K562 (cell line): ENCODE measurements around the gene ZNF335. TPM values are rescaled to one million over a fixed set of nuclear protein-coding genes. Genes with fewer than 3 reads are reported as not detected.
A peak's percentile ranks its signal among the peaks of the same experiment; 100 is the strongest.

Source experiments
- ELF4 ChIP-seq: fragments of 450-650 bp; formaldehyde crosslinking; IDR thresholded peaks from 2 replicates; pipeline ENCODE4 v1.4.0; 2022; ENCODE audit warnings: missing genetic modification characterization
- FOS ChIP-seq: IDR thresholded peaks from 3 replicates; pipeline ENCODE4 v1.6.1; 2011; ENCODE audit not compliant: insufficient read length; ENCODE audit errors: extremely low read depth
- PHB2 ChIP-seq: fragments of 450-650 bp; IDR thresholded peaks from 2 replicates; pipeline ENCODE4 v1.6.1; 2017; ENCODE audit warnings: low read depth
- ZNF311 ChIP-seq: fragments of 250-450 bp; sonication (Bioruptor Pico); IDR thresholded peaks from 2 replicates; pipeline ENCODE4 v1.4.0; 2020; ENCODE audit warnings: mild to moderate bottlenecking, moderate library complexity
- ZNF347 ChIP-seq: fragments of 450-650 bp; formaldehyde crosslinking; IDR thresholded peaks from 2 replicates; pipeline ENCODE4 v1.4.0; 2020; ENCODE audit warnings: low read depth, mild to moderate bottlenecking, moderate library complexity
- ZNF586 ChIP-seq: fragments of 450-650 bp; formaldehyde crosslinking; conservative IDR thresholded peaks from 2 replicates; pipeline ENCODE4 v1.4.0; 2020; ENCODE audit warnings: mild to moderate bottlenecking, moderate library complexity
- ZNF79 ChIP-seq: fragments of 250-450 bp; sonication (Bioruptor Pico); IDR thresholded peaks from 2 replicates; pipeline ENCODE4 v1.4.0; 2020; ENCODE audit warnings: low read depth, mild to moderate bottlenecking, moderate library complexity
- polyA plus RNA-seq, 8 experiments: library from polyadenylated mRNA; depleted of rRNA in 4 of 8; stranded (reverse) in 5 of 8; unstranded in 3 of 8; fragments of >200 nt; fragmentation: Nextera tagmentation in 2 of 8; fragmentation: Illumina TruSeq in 1 of 8; extraction: Ambion mirVana in 2 of 8; extraction: Trizol in 1 of 8; gene quantifications; 2 replicates each; pipeline versions ENCODE4 v1.2.1 to v1.2.3, GENCODE V29; 2011 to 2014; ENCODE audit warnings: inconsistent platforms in 1 of 8, missing spikeins in 1 of 8
- total RNA-seq, 7 experiments: library from RNA; depleted of rRNA in 6 of 7; stranded (reverse); fragments of >200 nt in 6 of 7; fragmentation: Illumina TruSeq in 2 of 7; extraction: Trizol in 2 of 7; gene quantifications; 2 replicates each; pipeline versions ENCODE4 v1.2.1 to v1.2.3, GENCODE V29; 2011 to 2021; ENCODE audit warnings: low replicate concordance in 1 of 7
- TF ChIP-seq, protein P1 (sequence below): fragments of 450-650 bp; IDR thresholded peaks from 2 replicates; pipeline ENCODE4 v1.6.1; 2016; ENCODE audit warnings: mild to moderate bottlenecking, moderate library complexity
- TF ChIP-seq, protein P2 (sequence below): sonication (generic); formaldehyde crosslinking; IDR thresholded peaks from 2 replicates; pipeline ENCODE4 v1.4.0; 2020; ENCODE audit warnings: mild to moderate bottlenecking, missing genetic modification reagents
- TF ChIP-seq, protein P3 (sequence below): fragments of 250-450 bp; sonication (Bioruptor Pico); IDR thresholded peaks from 2 replicates; pipeline ENCODE4 v1.4.0; 2020; ENCODE audit warnings: mild to moderate bottlenecking, moderate library complexity

Gene ZNF335
- total and polyA plus RNA-seq, 9 of the 15 experiments (the other 6 are each of a cell fraction or from before 2014, with no cell fraction given): 0.39 to 16.0 (median 7.6) TPM

DNA sequence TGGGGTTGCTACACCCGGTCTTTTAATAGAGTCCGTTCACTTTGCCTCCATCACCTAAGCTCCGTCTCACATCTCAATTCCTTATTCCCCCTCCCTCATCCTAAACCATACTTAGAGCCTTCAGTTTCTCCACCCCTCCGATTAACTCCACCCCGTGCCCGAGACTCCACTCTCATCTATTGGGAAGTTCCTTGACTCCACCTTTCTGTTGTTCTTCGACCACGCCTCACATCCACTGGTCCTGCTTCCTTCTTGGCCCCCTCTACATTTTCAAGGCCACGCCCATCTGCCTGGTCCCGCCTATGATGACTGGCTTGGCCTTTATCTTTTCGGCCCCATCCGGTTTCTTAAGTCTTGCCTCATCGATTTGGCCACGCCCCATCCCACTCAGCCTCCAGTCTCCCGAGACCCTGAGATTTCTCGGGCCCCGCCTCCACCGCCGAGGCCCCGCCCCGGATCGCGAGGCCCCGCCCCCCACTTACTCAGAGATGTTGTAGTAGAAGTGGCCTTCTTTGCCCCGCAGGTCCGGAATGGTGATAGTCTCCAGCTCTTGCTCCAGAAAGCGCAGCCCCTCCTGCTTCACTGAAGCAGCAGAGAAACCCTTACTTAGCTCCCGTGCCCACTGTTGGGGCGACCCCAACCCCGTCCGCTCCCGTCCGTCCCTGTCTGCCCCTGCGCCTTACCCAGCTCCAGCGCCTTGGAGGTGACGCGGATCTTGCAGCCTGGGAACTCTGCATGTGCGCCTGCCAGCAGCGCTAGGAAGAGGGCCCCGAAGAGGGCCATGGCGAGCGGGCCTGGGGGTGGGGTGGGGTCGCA, 61.1 kb downstream of the ZNF335 start (continued):
- TF ChIP-seq, protein P1, sequence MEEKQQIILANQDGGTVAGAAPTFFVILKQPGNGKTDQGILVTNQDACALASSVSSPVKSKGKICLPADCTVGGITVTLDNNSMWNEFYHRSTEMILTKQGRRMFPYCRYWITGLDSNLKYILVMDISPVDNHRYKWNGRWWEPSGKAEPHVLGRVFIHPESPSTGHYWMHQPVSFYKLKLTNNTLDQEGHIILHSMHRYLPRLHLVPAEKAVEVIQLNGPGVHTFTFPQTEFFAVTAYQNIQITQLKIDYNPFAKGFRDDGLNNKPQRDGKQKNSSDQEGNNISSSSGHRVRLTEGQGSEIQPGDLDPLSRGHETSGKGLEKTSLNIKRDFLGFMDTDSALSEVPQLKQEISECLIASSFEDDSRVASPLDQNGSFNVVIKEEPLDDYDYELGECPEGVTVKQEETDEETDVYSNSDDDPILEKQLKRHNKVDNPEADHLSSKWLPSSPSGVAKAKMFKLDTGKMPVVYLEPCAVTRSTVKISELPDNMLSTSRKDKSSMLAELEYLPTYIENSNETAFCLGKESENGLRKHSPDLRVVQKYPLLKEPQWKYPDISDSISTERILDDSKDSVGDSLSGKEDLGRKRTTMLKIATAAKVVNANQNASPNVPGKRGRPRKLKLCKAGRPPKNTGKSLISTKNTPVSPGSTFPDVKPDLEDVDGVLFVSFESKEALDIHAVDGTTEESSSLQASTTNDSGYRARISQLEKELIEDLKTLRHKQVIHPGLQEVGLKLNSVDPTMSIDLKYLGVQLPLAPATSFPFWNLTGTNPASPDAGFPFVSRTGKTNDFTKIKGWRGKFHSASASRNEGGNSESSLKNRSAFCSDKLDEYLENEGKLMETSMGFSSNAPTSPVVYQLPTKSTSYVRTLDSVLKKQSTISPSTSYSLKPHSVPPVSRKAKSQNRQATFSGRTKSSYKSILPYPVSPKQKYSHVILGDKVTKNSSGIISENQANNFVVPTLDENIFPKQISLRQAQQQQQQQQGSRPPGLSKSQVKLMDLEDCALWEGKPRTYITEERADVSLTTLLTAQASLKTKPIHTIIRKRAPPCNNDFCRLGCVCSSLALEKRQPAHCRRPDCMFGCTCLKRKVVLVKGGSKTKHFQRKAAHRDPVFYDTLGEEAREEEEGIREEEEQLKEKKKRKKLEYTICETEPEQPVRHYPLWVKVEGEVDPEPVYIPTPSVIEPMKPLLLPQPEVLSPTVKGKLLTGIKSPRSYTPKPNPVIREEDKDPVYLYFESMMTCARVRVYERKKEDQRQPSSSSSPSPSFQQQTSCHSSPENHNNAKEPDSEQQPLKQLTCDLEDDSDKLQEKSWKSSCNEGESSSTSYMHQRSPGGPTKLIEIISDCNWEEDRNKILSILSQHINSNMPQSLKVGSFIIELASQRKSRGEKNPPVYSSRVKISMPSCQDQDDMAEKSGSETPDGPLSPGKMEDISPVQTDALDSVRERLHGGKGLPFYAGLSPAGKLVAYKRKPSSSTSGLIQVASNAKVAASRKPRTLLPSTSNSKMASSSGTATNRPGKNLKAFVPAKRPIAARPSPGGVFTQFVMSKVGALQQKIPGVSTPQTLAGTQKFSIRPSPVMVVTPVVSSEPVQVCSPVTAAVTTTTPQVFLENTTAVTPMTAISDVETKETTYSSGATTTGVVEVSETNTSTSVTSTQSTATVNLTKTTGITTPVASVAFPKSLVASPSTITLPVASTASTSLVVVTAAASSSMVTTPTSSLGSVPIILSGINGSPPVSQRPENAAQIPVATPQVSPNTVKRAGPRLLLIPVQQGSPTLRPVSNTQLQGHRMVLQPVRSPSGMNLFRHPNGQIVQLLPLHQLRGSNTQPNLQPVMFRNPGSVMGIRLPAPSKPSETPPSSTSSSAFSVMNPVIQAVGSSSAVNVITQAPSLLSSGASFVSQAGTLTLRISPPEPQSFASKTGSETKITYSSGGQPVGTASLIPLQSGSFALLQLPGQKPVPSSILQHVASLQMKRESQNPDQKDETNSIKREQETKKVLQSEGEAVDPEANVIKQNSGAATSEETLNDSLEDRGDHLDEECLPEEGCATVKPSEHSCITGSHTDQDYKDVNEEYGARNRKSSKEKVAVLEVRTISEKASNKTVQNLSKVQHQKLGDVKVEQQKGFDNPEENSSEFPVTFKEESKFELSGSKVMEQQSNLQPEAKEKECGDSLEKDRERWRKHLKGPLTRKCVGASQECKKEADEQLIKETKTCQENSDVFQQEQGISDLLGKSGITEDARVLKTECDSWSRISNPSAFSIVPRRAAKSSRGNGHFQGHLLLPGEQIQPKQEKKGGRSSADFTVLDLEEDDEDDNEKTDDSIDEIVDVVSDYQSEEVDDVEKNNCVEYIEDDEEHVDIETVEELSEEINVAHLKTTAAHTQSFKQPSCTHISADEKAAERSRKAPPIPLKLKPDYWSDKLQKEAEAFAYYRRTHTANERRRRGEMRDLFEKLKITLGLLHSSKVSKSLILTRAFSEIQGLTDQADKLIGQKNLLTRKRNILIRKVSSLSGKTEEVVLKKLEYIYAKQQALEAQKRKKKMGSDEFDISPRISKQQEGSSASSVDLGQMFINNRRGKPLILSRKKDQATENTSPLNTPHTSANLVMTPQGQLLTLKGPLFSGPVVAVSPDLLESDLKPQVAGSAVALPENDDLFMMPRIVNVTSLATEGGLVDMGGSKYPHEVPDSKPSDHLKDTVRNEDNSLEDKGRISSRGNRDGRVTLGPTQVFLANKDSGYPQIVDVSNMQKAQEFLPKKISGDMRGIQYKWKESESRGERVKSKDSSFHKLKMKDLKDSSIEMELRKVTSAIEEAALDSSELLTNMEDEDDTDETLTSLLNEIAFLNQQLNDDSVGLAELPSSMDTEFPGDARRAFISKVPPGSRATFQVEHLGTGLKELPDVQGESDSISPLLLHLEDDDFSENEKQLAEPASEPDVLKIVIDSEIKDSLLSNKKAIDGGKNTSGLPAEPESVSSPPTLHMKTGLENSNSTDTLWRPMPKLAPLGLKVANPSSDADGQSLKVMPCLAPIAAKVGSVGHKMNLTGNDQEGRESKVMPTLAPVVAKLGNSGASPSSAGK: no peak; the same call in 1 of the 2 replicates
- TF ChIP-seq, protein P2, sequence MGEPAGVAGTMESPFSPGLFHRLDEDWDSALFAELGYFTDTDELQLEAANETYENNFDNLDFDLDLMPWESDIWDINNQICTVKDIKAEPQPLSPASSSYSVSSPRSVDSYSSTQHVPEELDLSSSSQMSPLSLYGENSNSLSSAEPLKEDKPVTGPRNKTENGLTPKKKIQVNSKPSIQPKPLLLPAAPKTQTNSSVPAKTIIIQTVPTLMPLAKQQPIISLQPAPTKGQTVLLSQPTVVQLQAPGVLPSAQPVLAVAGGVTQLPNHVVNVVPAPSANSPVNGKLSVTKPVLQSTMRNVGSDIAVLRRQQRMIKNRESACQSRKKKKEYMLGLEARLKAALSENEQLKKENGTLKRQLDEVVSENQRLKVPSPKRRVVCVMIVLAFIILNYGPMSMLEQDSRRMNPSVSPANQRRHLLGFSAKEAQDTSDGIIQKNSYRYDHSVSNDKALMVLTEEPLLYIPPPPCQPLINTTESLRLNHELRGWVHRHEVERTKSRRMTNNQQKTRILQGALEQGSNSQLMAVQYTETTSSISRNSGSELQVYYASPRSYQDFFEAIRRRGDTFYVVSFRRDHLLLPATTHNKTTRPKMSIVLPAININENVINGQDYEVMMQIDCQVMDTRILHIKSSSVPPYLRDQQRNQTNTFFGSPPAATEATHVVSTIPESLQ (CRISPR knock-in tag): no peak
- TF ChIP-seq ZNF347 (CRISPR knock-in tag) (no peak), ELF4 (CRISPR knock-in tag) (peak; percentile 86), PHB2 (no peak; the same call in 1 of the 2 replicates), FOS (no peak), ZNF586 (CRISPR knock-in tag) (no peak), ZNF79 (CRISPR knock-in tag) (no peak), ZNF311 (CRISPR knock-in tag) (no peak)
- TF ChIP-seq, protein P3, sequence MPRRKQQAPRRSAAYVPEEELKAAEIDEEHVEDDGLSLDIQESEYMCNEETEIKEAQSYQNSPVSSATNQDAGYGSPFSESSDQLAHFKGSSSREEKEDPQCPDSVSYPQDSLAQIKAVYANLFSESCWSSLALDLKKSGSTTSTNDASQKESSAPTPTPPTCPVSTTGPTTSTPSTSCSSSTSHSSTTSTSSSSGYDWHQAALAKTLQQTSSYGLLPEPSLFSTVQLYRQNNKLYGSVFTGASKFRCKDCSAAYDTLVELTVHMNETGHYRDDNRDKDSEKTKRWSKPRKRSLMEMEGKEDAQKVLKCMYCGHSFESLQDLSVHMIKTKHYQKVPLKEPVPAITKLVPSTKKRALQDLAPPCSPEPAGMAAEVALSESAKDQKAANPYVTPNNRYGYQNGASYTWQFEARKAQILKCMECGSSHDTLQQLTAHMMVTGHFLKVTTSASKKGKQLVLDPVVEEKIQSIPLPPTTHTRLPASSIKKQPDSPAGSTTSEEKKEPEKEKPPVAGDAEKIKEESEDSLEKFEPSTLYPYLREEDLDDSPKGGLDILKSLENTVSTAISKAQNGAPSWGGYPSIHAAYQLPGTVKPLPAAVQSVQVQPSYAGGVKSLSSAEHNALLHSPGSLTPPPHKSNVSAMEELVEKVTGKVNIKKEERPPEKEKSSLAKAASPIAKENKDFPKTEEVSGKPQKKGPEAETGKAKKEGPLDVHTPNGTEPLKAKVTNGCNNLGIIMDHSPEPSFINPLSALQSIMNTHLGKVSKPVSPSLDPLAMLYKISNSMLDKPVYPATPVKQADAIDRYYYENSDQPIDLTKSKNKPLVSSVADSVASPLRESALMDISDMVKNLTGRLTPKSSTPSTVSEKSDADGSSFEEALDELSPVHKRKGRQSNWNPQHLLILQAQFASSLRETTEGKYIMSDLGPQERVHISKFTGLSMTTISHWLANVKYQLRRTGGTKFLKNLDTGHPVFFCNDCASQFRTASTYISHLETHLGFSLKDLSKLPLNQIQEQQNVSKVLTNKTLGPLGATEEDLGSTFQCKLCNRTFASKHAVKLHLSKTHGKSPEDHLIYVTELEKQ (CRISPR knock-in tag): no peak
